ENCODE results near the gene TET3.

The TET3 gene

GRCh38 chr2:74029714-74030397, 45.1 kb downstream of the TET3 start:
- no peak for TF ChIP-seq POLR2A (IDR thresholded peaks at IDR 0.05; ENCODE audit: low read depth, low read length)
- FAIRE-seq (no peak), DNase-seq (ENCODE audit: insufficient read length, low spot score) (no peak)

GRCh38 chr2:74031221-74031620, 46.5 kb downstream of the TET3 start:
- DNase-seq (ENCODE audit: insufficient read length, low spot score) (no peak), FAIRE-seq (no peak)
- no peak for TF ChIP-seq POLR2A (IDR thresholded peaks at IDR 0.05; ENCODE audit: low read depth, low read length)

- TF ChIP-seq POLR2A (IDR thresholded peaks at IDR 0.05; ENCODE audit: low read depth, low read length): no peak
- DNase-seq (ENCODE audit: insufficient read length, low spot score): no peak
- FAIRE-seq: no peak
Measured at GRCh38 chr2:74031959-74032287, 47.2 kb downstream of the TET3 start.

GRCh38 chr2:74033375-74033774, 48.7 kb downstream of the TET3 start:
- no peak for DNase-seq (ENCODE audit: insufficient read length, low spot score)
- no peak for TF ChIP-seq POLR2A (IDR thresholded peaks at IDR 0.05; ENCODE audit: low read depth, low read length)
- FAIRE-seq: no peak
